Measurements from ENCODE around the gene LPIN3.

LPIN3 gene

GRCh38 chr20:41300886-41301285 lies 39.7 kb upstream of the LPIN3 start:
- no peak for TF ChIP-seq FOXP2 (optimal IDR thresholded peaks at IDR 0.05; ENCODE audit: borderline replicate concordance, extremely low read depth, extremely low read length, insufficient read depth)
- no peak for TF ChIP-seq TAF1 (IDR thresholded peaks at IDR 0.05; ENCODE audit: borderline replicate concordance, insufficient read depth, low read length)
- TF ChIP-seq SIN3A (IDR thresholded peaks at IDR 0.05; ENCODE audit: borderline replicate concordance, insufficient read depth, low read length): no peak
- TF ChIP-seq, protein P1, sequence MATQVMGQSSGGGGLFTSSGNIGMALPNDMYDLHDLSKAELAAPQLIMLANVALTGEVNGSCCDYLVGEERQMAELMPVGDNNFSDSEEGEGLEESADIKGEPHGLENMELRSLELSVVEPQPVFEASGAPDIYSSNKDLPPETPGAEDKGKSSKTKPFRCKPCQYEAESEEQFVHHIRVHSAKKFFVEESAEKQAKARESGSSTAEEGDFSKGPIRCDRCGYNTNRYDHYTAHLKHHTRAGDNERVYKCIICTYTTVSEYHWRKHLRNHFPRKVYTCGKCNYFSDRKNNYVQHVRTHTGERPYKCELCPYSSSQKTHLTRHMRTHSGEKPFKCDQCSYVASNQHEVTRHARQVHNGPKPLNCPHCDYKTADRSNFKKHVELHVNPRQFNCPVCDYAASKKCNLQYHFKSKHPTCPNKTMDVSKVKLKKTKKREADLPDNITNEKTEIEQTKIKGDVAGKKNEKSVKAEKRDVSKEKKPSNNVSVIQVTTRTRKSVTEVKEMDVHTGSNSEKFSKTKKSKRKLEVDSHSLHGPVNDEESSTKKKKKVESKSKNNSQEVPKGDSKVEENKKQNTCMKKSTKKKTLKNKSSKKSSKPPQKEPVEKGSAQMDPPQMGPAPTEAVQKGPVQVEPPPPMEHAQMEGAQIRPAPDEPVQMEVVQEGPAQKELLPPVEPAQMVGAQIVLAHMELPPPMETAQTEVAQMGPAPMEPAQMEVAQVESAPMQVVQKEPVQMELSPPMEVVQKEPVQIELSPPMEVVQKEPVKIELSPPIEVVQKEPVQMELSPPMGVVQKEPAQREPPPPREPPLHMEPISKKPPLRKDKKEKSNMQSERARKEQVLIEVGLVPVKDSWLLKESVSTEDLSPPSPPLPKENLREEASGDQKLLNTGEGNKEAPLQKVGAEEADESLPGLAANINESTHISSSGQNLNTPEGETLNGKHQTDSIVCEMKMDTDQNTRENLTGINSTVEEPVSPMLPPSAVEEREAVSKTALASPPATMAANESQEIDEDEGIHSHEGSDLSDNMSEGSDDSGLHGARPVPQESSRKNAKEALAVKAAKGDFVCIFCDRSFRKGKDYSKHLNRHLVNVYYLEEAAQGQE (IDR thresholded peaks at IDR 0.05; ENCODE audit: insufficient read depth in 1 of 2, low read depth in 2 of 2, low read length in 2 of 2): 0 out of 4 replicates have a peak, but pooled peaks of 1 of the 2 experiments have one; percentile 41
- no peak for TF ChIP-seq POLR2AphosphoS5 (IDR thresholded peaks at IDR 0.05; ENCODE audit: low read depth, low read length)

DNA sequence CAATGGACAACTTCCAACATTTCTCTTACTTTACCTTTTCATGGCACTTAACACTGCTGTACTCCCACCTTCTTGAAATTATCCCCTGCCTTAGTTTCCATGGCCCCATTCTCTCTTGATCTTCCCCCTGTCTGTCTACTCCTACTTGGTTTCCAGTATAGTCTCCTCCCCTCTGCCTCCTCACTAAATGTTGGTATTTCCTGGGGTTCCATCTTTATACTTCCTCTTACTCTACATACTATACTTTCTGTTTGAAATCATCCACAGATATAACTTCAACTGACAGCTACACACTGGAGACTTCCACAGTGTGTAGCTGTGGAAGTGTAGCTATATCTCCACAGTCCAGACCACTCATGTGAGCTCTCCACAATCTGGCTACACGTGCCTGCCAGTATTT lies 36.6 kb upstream of the LPIN3 start:
- TF ChIP-seq POLR2AphosphoS5 (IDR thresholded peaks at IDR 0.05; ENCODE audit: low read depth, low read length): no peak
- TF ChIP-seq, protein P1 (IDR thresholded peaks at IDR 0.05; ENCODE audit: insufficient read depth in 1 of 2, low read depth in 2 of 2, low read length in 2 of 2): no peak
- TF ChIP-seq SIN3A (IDR thresholded peaks at IDR 0.05; ENCODE audit: borderline replicate concordance, insufficient read depth, low read length): no peak
- TF ChIP-seq FOXP2 (optimal IDR thresholded peaks at IDR 0.05; ENCODE audit: borderline replicate concordance, extremely low read depth, extremely low read length, insufficient read depth): no peak
- TF ChIP-seq TAF1 (IDR thresholded peaks at IDR 0.05; ENCODE audit: borderline replicate concordance, insufficient read depth, low read length): no peak

- TF ChIP-seq FOXP2 (optimal IDR thresholded peaks at IDR 0.05; ENCODE audit: borderline replicate concordance, extremely low read depth, extremely low read length, insufficient read depth) (no peak), POLR2AphosphoS5 (IDR thresholded peaks at IDR 0.05; ENCODE audit: low read depth, low read length) (no peak), SIN3A (IDR thresholded peaks at IDR 0.05; ENCODE audit: borderline replicate concordance, insufficient read depth, low read length) (no peak), TAF1 (IDR thresholded peaks at IDR 0.05; ENCODE audit: borderline replicate concordance, insufficient read depth, low read length) (no peak)
- TF ChIP-seq, protein P1 (IDR thresholded peaks at IDR 0.05; ENCODE audit: insufficient read depth in 1 of 2, low read depth in 2 of 2, low read length in 2 of 2): no peak
These were observed 36.1 kb upstream of the LPIN3 start for GRCh38 chr20:41304424-41305079.

- TF ChIP-seq, protein P1 (IDR thresholded peaks at IDR 0.05; ENCODE audit: insufficient read depth in 1 of 2, low read depth in 2 of 2, low read length in 2 of 2): no peak
- TF ChIP-seq FOXP2 (optimal IDR thresholded peaks at IDR 0.05; ENCODE audit: borderline replicate concordance, extremely low read depth, extremely low read length, insufficient read depth): no peak
- TF ChIP-seq TAF1 (IDR thresholded peaks at IDR 0.05; ENCODE audit: borderline replicate concordance, insufficient read depth, low read length): no peak
- TF ChIP-seq POLR2AphosphoS5 (IDR thresholded peaks at IDR 0.05; ENCODE audit: low read depth, low read length): no peak
These were observed 34.4 kb upstream of the LPIN3 start for GRCh38 chr20:41306061-41306727.

Measured in PFSK-1 (cell line).